ENCODE data around the gene TNP1. TPM values are rescaled to one million over a fixed set of nuclear protein-coding genes. Genes with fewer than 3 reads are reported as not detected.

The TNP1 gene
- total and polyA plus RNA-seq, 9 donors = 0.27 to 1.2 (median 0.47) TPM; not detected in 5

DNA sequence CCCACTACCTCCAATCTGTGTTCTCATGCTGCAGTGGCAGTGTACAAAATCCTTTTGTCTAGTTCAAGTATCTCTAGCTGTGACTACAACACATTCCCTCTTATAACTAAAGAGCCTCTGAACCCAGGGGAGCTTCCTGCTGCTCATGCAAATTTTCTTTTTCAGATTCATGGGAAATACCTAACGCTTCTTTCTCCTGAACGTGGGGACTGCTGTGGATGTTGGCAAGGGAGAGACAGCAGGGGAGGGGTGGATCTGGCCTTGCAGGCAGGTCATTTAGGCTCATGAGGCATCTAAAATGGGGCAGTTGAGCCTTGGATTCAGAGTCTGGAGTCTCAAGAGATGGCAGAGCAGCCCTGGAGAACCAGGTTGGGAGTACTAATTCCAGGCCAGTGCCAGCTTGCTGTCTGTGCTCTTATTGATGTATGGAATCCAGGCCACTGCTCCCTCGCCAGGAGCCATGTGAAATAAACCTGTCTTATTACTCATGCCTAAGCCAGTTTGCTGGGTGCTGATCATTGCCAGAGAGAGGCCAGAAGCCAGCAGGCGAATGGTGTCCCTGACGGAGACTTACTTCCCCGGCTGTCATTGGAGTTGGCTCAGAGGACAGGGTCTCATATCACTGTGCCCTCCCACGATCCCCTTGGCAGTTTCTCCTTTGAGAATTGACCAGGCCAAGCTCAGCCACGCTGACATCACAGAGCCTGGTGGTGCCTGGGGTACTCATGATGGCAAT lies 29.2 kb upstream of the TNP1 start:
- Histone ChIP-seq H3K9me3 (replicated peaks; ENCODE audit: control insufficient read depth, low read depth, low read length) (no peaks in the 10 kb centered on the region), H3K27ac (ENCODE audit: low read length) (peak overlapping the region; percentile 86), H3K4me3 (ENCODE audit: low read length) (no peak overlapping the region), H3K36me3 (ENCODE audit: control insufficient read depth, insufficient read depth, low read length) (no peaks in the 10 kb centered on the region), H3K4me1 (ENCODE audit: control insufficient read depth, insufficient read depth, low read length) (peaks cover 51% of the 10 kb centered on the region), H3K27me3 (ENCODE audit: control insufficient read depth, insufficient read depth, low read length) (peaks cover 2% of the 10 kb centered on the region)
- DNase-seq = peak; percentile 42
- WGBS (ENCODE audit: insufficient coverage) = 79% methylated on average over 7 of the region's 8 CpGs

DNA sequence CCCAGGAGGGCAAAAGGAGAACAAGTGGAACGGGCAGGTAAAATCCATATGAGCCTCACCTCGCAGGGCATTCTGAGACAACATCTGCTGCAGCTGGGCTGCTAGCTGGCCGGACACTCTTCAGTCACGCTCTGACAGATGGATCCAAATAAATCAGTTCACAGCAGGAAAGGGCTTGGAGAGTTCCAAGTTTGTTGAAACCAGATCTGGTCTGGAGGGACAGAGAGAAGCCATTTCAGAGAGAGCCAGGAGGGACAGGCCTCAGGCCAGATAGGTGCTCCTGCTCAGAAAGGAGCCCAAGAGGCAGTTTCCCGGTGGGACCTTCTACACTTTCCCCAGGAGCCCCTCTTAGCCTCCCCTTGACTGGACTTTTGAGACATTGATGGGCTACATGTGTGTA lies 28.2 kb upstream of the TNP1 start:
- Histone ChIP-seq H3K4me1 (ENCODE audit: control insufficient read depth, insufficient read depth, low read length) (peaks cover 60% of the 10 kb centered on the region), H3K27ac (ENCODE audit: low read length) (peak overlapping the region; percentile 86), H3K36me3 (ENCODE audit: control insufficient read depth, insufficient read depth, low read length) (no peaks in the 10 kb centered on the region), H3K27me3 (ENCODE audit: control insufficient read depth, insufficient read depth, low read length) (peaks cover 2% of the 10 kb centered on the region), H3K9me3 (replicated peaks; ENCODE audit: control insufficient read depth, low read depth, low read length) (no peaks in the 10 kb centered on the region), H3K4me3 (ENCODE audit: low read length) (no peak overlapping the region)
- peak; percentile 80 for DNase-seq
- 41% methylated on average over 4 of the region's 5 CpGs for WGBS (ENCODE audit: insufficient coverage)

DNA sequence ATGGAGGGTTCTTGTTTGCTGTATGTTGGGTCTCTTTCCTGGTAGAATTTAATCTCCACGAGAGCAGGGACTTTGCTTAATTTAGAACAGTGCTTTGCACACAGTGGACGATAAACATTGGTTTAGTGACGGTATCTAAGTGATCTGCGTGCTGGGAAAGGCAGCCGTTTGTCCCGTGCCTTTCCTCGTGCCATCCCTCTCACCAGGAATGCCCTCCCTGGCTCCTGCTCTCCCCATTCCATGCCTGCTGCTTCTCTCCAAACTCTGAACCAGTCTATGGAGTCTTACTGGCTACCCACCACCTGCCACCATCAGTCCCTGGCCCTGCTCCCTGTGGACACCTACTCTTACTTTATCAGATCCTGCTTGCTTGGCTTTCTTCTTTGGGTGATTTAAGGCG lies 27.3 kb upstream of the TNP1 start:
- Histone ChIP-seq H3K36me3 (ENCODE audit: control insufficient read depth, insufficient read depth, low read length) (no peaks in the 10 kb centered on the region), H3K9me3 (replicated peaks; ENCODE audit: control insufficient read depth, low read depth, low read length) (no peaks in the 10 kb centered on the region), H3K4me1 (ENCODE audit: control insufficient read depth, insufficient read depth, low read length) (peaks cover 65% of the 10 kb centered on the region), H3K27ac (ENCODE audit: low read length) (peak overlapping the region; percentile 86), H3K4me3 (ENCODE audit: low read length) (no peak overlapping the region), H3K27me3 (ENCODE audit: control insufficient read depth, insufficient read depth, low read length) (peaks cover 2% of the 10 kb centered on the region)
- 80% methylated on average over 6 of the region's 8 CpGs for WGBS (ENCODE audit: insufficient coverage)
- DNase-seq = peak; percentile 43

DNA sequence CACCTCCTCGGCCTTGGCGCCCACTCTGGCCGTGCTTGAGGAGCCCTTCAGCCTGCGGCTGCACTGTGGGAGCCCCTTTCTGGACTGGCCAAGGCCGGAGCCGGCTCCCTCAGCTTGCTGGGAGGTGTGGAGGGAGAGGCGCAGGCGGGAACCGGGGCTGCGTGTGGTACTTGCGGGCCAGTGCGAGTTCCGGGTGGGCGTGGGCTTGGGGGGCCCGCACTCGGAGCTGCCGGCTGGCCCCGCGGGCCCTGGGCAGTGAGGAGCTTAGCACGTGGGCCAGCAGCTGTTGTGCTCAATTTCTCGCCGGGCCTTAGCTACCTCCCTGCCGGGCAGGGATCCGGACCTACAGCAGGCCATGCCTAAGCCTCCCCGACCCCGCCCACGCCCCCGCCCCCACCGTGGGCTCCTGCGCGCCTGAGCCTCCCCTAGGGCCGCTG lies 25.3 kb upstream of the TNP1 start:
- no peak for DNase-seq
- peak overlapping the region; percentile 7 for H3K27ac ChIP-seq (ENCODE audit: low read length)

DNA sequence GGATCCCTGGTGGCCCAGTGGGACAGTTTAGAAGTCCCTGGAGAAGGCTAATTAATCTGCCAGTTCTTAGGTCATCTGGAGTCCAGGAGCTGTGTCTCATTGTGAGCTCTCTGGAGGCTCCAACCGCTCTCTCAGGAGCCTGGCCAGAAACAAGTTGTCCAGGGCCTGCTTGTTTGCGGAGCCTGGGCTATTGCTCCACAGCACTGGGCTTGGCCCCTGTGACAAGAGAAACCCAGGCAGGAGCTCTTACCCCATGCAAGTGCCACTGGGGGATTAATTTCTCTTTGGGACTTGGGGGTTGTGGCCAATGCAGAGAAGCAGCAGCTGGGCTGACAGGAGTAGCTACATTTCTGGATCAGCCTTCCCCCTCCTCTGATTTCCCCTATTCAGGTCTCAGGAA lies 24.5 kb upstream of the TNP1 start:
- peak overlapping the region; percentile 64 for H3K27ac ChIP-seq (ENCODE audit: low read length)
- DNase-seq = no peak

More for the DNA sequence above, 25.3 kb upstream of the TNP1 start:
- Histone ChIP-seq H3K4me1 (ENCODE audit: control insufficient read depth, insufficient read depth, low read length) (peaks cover 78% of the 10 kb centered on the region), H3K27me3 (ENCODE audit: control insufficient read depth, insufficient read depth, low read length) (peaks cover 2% of the 10 kb centered on the region), H3K4me3 (ENCODE audit: low read length) (no peak overlapping the region), H3K9me3 (replicated peaks; ENCODE audit: control insufficient read depth, low read depth, low read length) (no peaks in the 10 kb centered on the region), H3K36me3 (ENCODE audit: control insufficient read depth, insufficient read depth, low read length) (no peaks in the 10 kb centered on the region)
- 90% methylated on average over 28 of the region's 32 CpGs for WGBS (ENCODE audit: insufficient coverage)

DNA sequence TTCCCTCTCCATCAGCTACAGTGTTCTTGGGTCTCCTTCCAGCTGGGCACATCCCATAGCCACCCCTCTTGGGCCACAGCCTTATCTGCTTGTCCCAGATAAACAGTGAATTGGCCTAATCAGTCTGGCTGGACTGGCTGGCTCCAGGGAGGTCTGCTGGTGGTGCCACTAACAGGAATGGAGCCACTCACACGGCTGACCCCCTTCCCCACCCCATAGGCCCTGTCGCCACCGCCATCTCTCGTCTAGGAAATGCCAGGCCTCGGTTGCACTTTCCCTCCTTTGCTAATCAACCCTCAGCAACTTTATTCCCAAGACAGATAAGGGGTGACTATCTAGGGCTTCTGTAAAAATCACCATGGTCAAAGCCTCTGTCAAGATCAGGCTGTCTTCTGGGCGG lies 23.0 kb upstream of the TNP1 start:
- DNase-seq = no peak
- H3K36me3 ChIP-seq (ENCODE audit: control insufficient read depth, insufficient read depth, low read length) = no peaks in the 10 kb centered on the region
- no peaks in the 10 kb centered on the region for H3K27me3 ChIP-seq (ENCODE audit: control insufficient read depth, insufficient read depth, low read length)
- no peak overlapping the region for H3K4me3 ChIP-seq (ENCODE audit: low read length)
- peaks cover 63% of the 10 kb centered on the region for H3K4me1 ChIP-seq (ENCODE audit: control insufficient read depth, insufficient read depth, low read length)
- no peaks in the 10 kb centered on the region for H3K9me3 ChIP-seq (replicated peaks; ENCODE audit: control insufficient read depth, low read depth, low read length)
- H3K27ac ChIP-seq (ENCODE audit: low read length) = no peak overlapping the region
- WGBS (ENCODE audit: insufficient coverage) = 80% methylated on average over 1 of the region's 6 CpGs

More for the DNA sequence above, 24.5 kb upstream of the TNP1 start:
- 100% methylated on average over 2 of the region's 2 CpGs for WGBS (ENCODE audit: insufficient coverage)
- H3K27me3 ChIP-seq (ENCODE audit: control insufficient read depth, insufficient read depth, low read length) = peaks cover 2% of the 10 kb centered on the region
- no peaks in the 10 kb centered on the region for H3K36me3 ChIP-seq (ENCODE audit: control insufficient read depth, insufficient read depth, low read length)
- peaks cover 77% of the 10 kb centered on the region for H3K4me1 ChIP-seq (ENCODE audit: control insufficient read depth, insufficient read depth, low read length)
- H3K4me3 ChIP-seq (ENCODE audit: low read length) = no peak overlapping the region
- H3K9me3 ChIP-seq (replicated peaks; ENCODE audit: control insufficient read depth, low read depth, low read length) = no peaks in the 10 kb centered on the region

DNA sequence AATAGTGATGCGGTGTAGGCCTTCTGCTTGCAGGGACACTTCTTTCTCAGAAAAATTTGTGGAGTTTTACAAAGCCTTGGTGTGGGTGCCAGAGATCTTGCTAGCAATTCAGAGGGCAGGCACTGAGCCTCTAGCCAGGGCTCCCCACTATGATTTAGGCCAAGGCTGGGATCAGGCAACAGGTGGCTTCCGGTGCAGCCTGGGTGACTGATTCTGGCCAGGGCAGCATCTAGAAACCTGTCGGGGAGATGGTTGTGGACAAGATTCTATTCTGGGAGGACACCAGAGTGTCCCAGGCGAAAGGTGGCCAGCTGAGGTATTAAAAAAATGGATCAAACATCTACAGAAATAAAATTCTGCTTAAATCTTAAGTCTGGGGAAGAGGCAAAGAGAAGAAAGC lies 21.5 kb upstream of the TNP1 start:
- Histone ChIP-seq H3K27me3 (ENCODE audit: control insufficient read depth, insufficient read depth, low read length) (no peaks in the 10 kb centered on the region), H3K9me3 (replicated peaks; ENCODE audit: control insufficient read depth, low read depth, low read length) (no peaks in the 10 kb centered on the region), H3K27ac (ENCODE audit: low read length) (no peak overlapping the region), H3K4me1 (ENCODE audit: control insufficient read depth, insufficient read depth, low read length) (peaks cover 48% of the 10 kb centered on the region), H3K36me3 (ENCODE audit: control insufficient read depth, insufficient read depth, low read length) (no peaks in the 10 kb centered on the region), H3K4me3 (ENCODE audit: low read length) (no peak overlapping the region)
- WGBS (ENCODE audit: insufficient coverage) = 64% methylated on average over 3 of the region's 4 CpGs
- DNase-seq = no peak

DNA sequence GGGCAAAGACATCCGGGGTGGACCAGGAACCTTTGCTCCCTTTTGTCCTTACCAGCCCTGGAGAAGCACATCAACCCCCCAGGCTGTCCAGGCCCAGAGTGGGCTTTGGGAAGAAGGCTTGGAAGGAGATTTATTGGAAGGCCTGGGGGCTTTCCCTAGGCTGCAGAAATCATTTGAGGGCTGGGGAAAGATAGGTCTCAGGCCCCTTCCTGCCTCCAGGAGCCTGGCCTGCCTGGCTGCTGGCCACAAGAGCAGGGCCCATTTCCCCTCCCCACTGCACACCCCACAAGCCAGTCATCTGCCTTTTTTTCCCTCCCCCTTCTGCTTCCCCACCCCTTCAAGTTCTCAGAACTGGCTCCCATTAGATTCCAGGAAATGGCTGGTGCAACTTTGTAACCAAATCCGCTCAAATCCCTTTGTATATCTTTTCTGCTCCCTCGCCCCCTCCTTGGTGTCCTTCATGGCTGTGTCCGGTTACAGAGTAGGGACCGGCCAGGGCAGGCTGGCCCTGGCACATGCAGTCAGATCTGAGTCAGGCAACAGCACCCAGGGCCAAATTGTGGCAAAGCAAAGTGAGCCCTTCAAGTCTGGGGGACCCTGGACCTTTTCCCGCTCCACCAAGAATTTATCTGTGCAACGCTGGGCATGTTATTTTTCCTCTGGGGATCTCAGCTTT lies 20.8 kb upstream of the TNP1 start:
- WGBS (ENCODE audit: insufficient coverage) = 51% methylated on average over 6 of the region's 7 CpGs
- Histone ChIP-seq H3K9me3 (replicated peaks; ENCODE audit: control insufficient read depth, low read depth, low read length) (no peaks in the 10 kb centered on the region), H3K27me3 (ENCODE audit: control insufficient read depth, insufficient read depth, low read length) (no peaks in the 10 kb centered on the region), H3K4me1 (ENCODE audit: control insufficient read depth, insufficient read depth, low read length) (peaks cover 43% of the 10 kb centered on the region), H3K36me3 (ENCODE audit: control insufficient read depth, insufficient read depth, low read length) (no peaks in the 10 kb centered on the region), H3K4me3 (ENCODE audit: low read length) (no peak overlapping the region), H3K27ac (ENCODE audit: low read length) (peak overlapping the region; percentile 62)
- DNase-seq = peak; percentile 79

DNA sequence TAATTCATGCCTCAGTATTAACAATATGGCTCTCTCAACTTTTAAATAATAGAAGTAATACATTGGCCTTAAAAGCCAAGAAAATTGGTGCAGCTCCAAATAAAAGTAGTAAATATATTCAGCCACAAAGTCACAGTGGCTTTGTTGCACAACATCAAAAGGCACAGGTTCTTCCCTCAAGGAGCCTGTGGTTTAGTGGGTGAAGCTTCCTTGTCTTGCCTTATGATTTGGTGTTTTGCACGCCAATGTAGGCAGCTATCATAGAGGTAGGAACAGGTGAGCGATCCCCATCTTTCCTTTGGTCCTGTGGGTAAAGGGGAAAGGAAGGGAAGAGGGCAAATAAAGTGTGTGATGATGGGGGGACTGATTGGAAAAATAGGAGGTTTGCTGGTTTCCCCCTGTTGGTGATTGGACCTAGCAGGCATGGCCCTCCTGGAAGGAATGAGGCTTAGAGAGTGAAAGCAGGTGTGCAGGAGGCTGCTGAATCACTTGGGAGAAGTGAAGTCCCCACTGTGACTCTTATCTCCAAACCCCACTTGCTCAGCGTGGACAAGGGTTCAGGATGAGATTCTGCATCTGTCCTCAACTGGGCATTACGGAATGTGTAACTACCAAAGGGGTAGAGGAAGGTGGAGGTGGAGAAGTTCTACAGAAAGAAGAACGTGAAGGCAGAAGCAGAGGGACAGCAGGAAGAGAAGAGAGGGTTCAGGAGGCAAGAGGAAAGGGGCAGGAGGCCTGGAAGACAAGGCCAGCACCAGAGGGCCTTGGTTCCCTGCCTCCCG lies 20.1 kb upstream of the TNP1 start:
- no peaks in the 10 kb centered on the region for H3K36me3 ChIP-seq (ENCODE audit: control insufficient read depth, insufficient read depth, low read length)
- H3K9me3 ChIP-seq (replicated peaks; ENCODE audit: control insufficient read depth, low read depth, low read length) = no peaks in the 10 kb centered on the region
- no peak for DNase-seq
- H3K27me3 ChIP-seq (ENCODE audit: control insufficient read depth, insufficient read depth, low read length) = no peaks in the 10 kb centered on the region
- H3K27ac ChIP-seq (ENCODE audit: low read length) = peak overlapping the region; percentile 51
- no peak overlapping the region for H3K4me3 ChIP-seq (ENCODE audit: low read length)
- peaks cover 39% of the 10 kb centered on the region for H3K4me1 ChIP-seq (ENCODE audit: control insufficient read depth, insufficient read depth, low read length)
- WGBS (ENCODE audit: insufficient coverage) = 90% methylated on average over 4 of the region's 6 CpGs

DNA sequence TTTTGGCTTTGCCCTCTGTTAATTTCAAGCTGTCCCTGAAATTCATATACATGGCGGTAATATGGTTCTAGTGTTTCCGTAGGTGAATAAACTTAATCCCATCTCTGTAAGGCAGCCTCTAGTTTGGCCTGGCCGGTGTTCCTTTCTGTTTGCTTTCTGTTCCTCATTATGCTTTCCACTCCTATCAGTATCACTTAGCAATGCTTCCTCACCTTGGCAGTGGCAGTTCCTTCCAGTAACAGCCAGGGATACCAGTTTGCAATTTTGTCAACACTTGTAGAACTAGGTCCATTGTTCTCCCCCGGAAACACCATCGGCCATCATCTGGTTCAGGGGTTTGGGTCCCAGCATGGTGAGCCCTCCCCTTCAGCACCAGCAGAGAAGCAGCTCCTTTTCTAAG lies 18.2 kb upstream of the TNP1 start:
- Histone ChIP-seq H3K27ac (ENCODE audit: low read length) (no peak overlapping the region), H3K4me3 (ENCODE audit: low read length) (no peak overlapping the region), H3K4me1 (ENCODE audit: control insufficient read depth, insufficient read depth, low read length) (peaks cover 21% of the 10 kb centered on the region)

More for the DNA sequence above, 18.2 kb upstream of the TNP1 start:
- no peaks in the 10 kb centered on the region for H3K9me3 ChIP-seq (replicated peaks; ENCODE audit: control insufficient read depth, low read depth, low read length)
- WGBS (ENCODE audit: insufficient coverage) = 88% methylated on average over 5 of the region's 5 CpGs
- DNase-seq = no peak
- no peaks in the 10 kb centered on the region for H3K27me3 ChIP-seq (ENCODE audit: control insufficient read depth, insufficient read depth, low read length)
- no peaks in the 10 kb centered on the region for H3K36me3 ChIP-seq (ENCODE audit: control insufficient read depth, insufficient read depth, low read length)
